HepG2 (cell line): ENCODE results near the gene MTHFD1L. TPM values are rescaled to one million over a fixed set of nuclear protein-coding genes. Genes with fewer than 3 reads are reported as not detected.
"Not testable (repeated sequence)": the region's sequence is repeated elsewhere in the genome, so short reads cannot be mapped to it uniquely, and the experiment has no call there.

Experiments
- ATAC-seq: fragments of 200-7000 bp; cut with Tn5 transposase; 3 replicates; pipeline ENCODE4 v1.9.1; 2020; ENCODE audit warnings: mild to moderate bottlenecking, moderate library complexity
- BruUV-seq: library from RNA; stranded (reverse); fragments of 400-500 nt; replicated peaks from 2 replicates; lab custom pipeline; 2021; lab: Mats Ljungman, UMichigan
- CTCF ChIA-PET: fragments of 300-600 bp; formaldehyde crosslinking; extraction: SDS; loops from one replicate; lab custom pipeline; 2021; ENCODE audit warnings: low total read pairs, inconsistent platforms, low intra/inter-chr PET ratio; lab: Yijun Ruan, JAX
- POLR2A ChIA-PET: fragments of 350-600 bp; sonication (Branson Sonifier 250); formaldehyde crosslinking; loops from one replicate; lab custom pipeline; 2020; ENCODE audit warnings: antibody characterized with exemption, inconsistent platforms; lab: Yijun Ruan, JAX
- DNase-seq: peaks from one replicate; pipeline ENCODE4 v3.0.0-alpha.2; 2015; ENCODE audit warnings: low spot score
- FAIRE-seq: peaks from 3 replicates; lab custom pipeline; 2011; peaks lifted over from hg19 to GRCh38; lab: Jason Lieb, UNC
- H2AFZ ChIP-seq: one replicate; pipeline ENCODE4 v1.6.1; 2011; ENCODE audit warnings: low read length, inconsistent platforms
- H3K27ac ChIP-seq: fragments of 300-600 bp; 3 replicates; pipeline ENCODE4 v1.8.0; 2011; ENCODE audit warnings: mixed run types, mild to moderate bottlenecking, mixed read lengths, low read length, inconsistent platforms; ENCODE audit not compliant: insufficient read depth; ENCODE audit errors: extremely low read length
- H3K27me3 ChIP-seq, 2 experiments: fragments of 200-600 bp in 1 of 2; 2 replicates in 1 of 2; 3 replicates in 1 of 2; pipeline versions ENCODE4 v1.6.0 to v1.8.0; 2011; ENCODE audit warnings: low read length in 2 of 2, mild to moderate bottlenecking in 2 of 2, moderate library complexity in 2 of 2, inconsistent platforms in 1 of 2; ENCODE audit not compliant: insufficient read depth in 2 of 2, control insufficient read depth in 1 of 2
- H3K36me3 ChIP-seq, 2 experiments: fragments of 200-600 bp in 1 of 2; replicated peaks in 1 of 2; 2 replicates in 1 of 2; 3 replicates in 1 of 2; pipeline versions ENCODE4 v1.5.1 to v1.8.0; 2011; ENCODE audit warnings: low read length in 2 of 2, inconsistent platforms in 1 of 2; ENCODE audit not compliant: insufficient read depth in 2 of 2, control insufficient read depth in 1 of 2
- H3K4me1 ChIP-seq: 2 replicates; pipeline ENCODE4 v1.5.1; 2012; ENCODE audit warnings: low read length, inconsistent platforms; ENCODE audit not compliant: insufficient read depth
- H3K4me2 ChIP-seq: 2 replicates; pipeline ENCODE4 v1.6.0; 2011; ENCODE audit warnings: low read depth, low read length, inconsistent platforms
- H3K4me3 ChIP-seq, 3 experiments: fragments of 200-600 bp in 1 of 3; sonication (generic), shearing (Covaris generic) in 1 of 3; replicated peaks in 1 of 3; 2 replicates each; pipeline ENCODE4 v1.5.1; 2011 to 2016; ENCODE audit warnings: low read length in 3 of 3, inconsistent platforms in 2 of 3, low read depth in 2 of 3, mild to moderate bottlenecking in 2 of 3, control low read depth in 1 of 3, mixed read lengths in 1 of 3; ENCODE audit not compliant: insufficient read depth in 1 of 3
- H3K79me2 ChIP-seq: one replicate; pipeline ENCODE4 v1.6.1; 2011; ENCODE audit warnings: low read length, inconsistent platforms; ENCODE audit not compliant: insufficient read depth
- H3K9ac ChIP-seq: 2 replicates; pipeline ENCODE4 v1.6.0; 2011; ENCODE audit warnings: mild to moderate bottlenecking, low read depth, low read length, inconsistent platforms; ENCODE audit not compliant: insufficient read depth
- H3K9me3 ChIP-seq: 2 replicates; pipeline ENCODE4 v1.5.1; 2012; ENCODE audit warnings: mild to moderate bottlenecking, low read length
- H4K20me1 ChIP-seq: 2 replicates; pipeline ENCODE4 v1.6.0; 2011; ENCODE audit warnings: inconsistent platforms, mild to moderate bottlenecking, low read length, moderate library complexity; ENCODE audit not compliant: insufficient read depth
- ZKSCAN5 ChIP-seq: sonication (generic); formaldehyde crosslinking; IDR thresholded peaks from 2 replicates; pipeline ENCODE4 v1.5.1; 2020; ENCODE audit warnings: mild to moderate bottlenecking, missing genetic modification reagents
- ZNF7 ChIP-seq: IDR thresholded peaks from 2 replicates; pipeline ENCODE4 v1.6.1; 2016; ENCODE audit warnings: missing biosample characterization, missing genetic modification reagents
- ZNF713 ChIP-seq: sonication (generic); formaldehyde crosslinking; IDR thresholded peaks from 2 replicates; pipeline ENCODE4 v1.4.0; 2020; ENCODE audit warnings: mild to moderate bottlenecking, missing genetic modification reagents
- ZNF724P ChIP-seq: sonication (generic); formaldehyde crosslinking; IDR thresholded peaks from 2 replicates; pipeline ENCODE4 v1.8.0; 2022; ENCODE audit warnings: missing genetic modification reagents, borderline replicate concordance
- ZNF773 ChIP-seq: sonication (generic); formaldehyde crosslinking; IDR thresholded peaks from 2 replicates; pipeline ENCODE4 v1.4.0; 2020; ENCODE audit warnings: missing genetic modification reagents, borderline replicate concordance
- WGBS: methylation state at CpG from one replicate; pipeline ENCODE4 v1.1.6; 2017; ENCODE audit warnings: low lambda C conversion rate; 5-methylcytosine and 5-hydroxymethylcytosine counted together
- in situ Hi-C: cut with HindIII; loops from 2 replicates; pipeline ENCODE4 v1.10.0; 2017; ENCODE audit warnings: low pct_unique_long_range_greater_than_20kb; ENCODE audit not compliant: extremely low pct_ligation_motif_present
- intact Hi-C: fragments of 100-400 bp; cut with micrococcal nuclease; formaldehyde crosslinking; loops from one replicate; pipeline ENCODE4 v1.10.0; 2022; ENCODE audit not compliant: unreplicated experiment
- polyA plus RNA-seq, 8 experiments: library from polyadenylated mRNA; depleted of rRNA in 3 of 8; stranded (reverse) in 7 of 8; unstranded in 1 of 8; fragments of >200 nt; fragmentation: Illumina TruSeq in 4 of 8; extraction: Trizol in 4 of 8; gene quantifications; 2 replicates each; pipeline versions ENCODE4 v1.2.1 to v1.2.3, GENCODE V29; 2011 to 2016; ENCODE audit warnings: low read depth in 4 of 8, missing spikeins in 1 of 8, mixed read lengths in 1 of 8; ENCODE audit not compliant: insufficient read depth in 1 of 8
- total RNA-seq, 5 experiments: library from RNA; depleted of rRNA; stranded (reverse); fragments of >200 nt; fragmentation: Illumina TruSeq; extraction: Trizol; gene quantifications; 2 replicates each; pipeline ENCODE4 v1.2.3, GENCODE V29; 2016; ENCODE audit warnings: low read depth in 1 of 5
- TF ChIP-seq, protein P1 (sequence below): sonication (generic); formaldehyde crosslinking; IDR thresholded peaks from 2 replicates; pipeline ENCODE4 v1.5.0; 2020; ENCODE audit warnings: missing genetic modification reagents, mild to moderate bottlenecking, borderline replicate concordance

MTHFD1L gene
- total and polyA plus RNA-seq, 2 of the 13 experiments (the other 11 are each of a cell fraction or from before 2014, with no cell fraction given) = 24.0 to 39.6 TPM

DNA sequence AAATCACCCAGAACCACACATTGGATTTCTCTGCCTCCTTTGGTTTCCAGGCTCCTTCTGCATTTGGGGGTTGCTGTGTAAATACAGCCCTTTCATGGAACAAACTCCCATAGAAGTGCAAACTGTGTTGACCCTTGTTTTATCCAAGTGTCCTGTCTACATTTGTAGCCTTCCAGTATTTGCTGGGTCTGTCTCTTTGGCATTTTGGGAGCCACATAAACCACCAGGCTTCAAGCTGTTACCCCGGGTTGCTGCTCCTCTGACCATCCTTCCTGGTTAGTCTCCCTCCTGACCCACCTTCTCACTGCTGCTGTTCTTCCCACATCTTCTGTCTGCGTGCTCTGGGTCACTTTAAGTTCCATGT is 7.6 kb upstream of the MTHFD1L start:
- FAIRE-seq (no peak), ATAC-seq (no peak), DNase-seq (no peak)
- H3K4me1 ChIP-seq = peaks cover 14% of the 10 kb centered on the region
- no peak overlapping the region for H3K4me2 ChIP-seq
- TF ChIP-seq, protein P1, sequence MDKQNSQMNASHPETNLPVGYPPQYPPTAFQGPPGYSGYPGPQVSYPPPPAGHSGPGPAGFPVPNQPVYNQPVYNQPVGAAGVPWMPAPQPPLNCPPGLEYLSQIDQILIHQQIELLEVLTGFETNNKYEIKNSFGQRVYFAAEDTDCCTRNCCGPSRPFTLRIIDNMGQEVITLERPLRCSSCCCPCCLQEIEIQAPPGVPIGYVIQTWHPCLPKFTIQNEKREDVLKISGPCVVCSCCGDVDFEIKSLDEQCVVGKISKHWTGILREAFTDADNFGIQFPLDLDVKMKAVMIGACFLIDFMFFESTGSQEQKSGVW (CRISPR knock-in tag) = no peak
- TF ChIP-seq ZNF773 = no peak
- TF ChIP-seq ZKSCAN5 (CRISPR knock-in tag) = no peak
- TF ChIP-seq ZNF713 = no peak
- TF ChIP-seq ZNF724P (CRISPR knock-in tag) = no peak
- TF ChIP-seq ZNF7 (CRISPR knock-in tag) = peak; percentile 49; the same call in 1 of the 2 replicates
- no peaks in the 10 kb centered on the region for H3K27me3 ChIP-seq
- H3K9ac ChIP-seq = no peak overlapping the region
- no peak overlapping the region for H3K4me3 ChIP-seq
- 96% methylated on average over 2 of the region's 2 CpGs for WGBS
- intact Hi-C loops = no loop called here
- H2AFZ ChIP-seq = no peak overlapping the region
- H3K9me3 ChIP-seq = no peaks in the 10 kb centered on the region
- no peaks in the 10 kb centered on the region for H4K20me1 ChIP-seq
- no peaks in the 10 kb centered on the region for H3K36me3 ChIP-seq
- ChIA-PET POLR2A (no interaction called here), CTCF (no interaction called here)
- no TSS peak for BruUV-seq
- in situ Hi-C loops = no loop called here
- peak overlapping the region; percentile 20 for H3K27ac ChIP-seq
- no peaks in the 10 kb centered on the region for H3K79me2 ChIP-seq

DNA sequence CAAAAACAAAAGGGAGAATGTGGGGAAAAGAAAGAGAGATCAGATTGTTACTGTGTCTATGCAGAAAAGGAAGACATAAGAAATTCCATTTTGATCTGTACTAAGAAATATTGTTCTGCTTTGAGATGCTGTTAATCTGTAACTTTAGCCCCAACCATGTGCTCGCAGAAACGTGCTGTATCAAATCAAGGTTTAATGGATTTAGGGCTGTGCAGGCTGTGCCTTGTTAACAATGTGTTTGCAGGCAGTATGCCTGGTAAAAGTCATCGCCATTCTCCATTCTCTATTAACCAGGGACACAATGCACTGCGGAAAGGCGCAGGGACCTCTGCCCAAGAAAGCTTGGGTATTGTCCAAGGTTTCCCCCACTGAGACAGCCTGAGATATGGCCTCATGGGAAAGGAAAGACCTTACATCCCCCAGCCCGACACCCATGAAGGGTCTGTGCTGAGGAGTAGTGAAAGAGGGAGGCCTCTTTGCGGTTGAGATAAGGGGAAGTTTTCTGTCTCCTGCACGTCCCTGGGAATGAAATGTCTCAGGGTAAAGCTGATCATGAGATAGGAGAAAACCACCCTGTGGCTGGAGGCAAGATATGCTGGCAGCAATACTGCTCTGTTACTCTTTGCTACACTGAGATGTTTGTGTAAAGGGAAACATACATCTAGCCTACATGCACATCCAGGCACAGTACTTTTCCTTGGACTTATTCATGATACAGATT is 3.9 kb upstream of the MTHFD1L start:
- FAIRE-seq, H3K36me3 ChIP-seq, H3K4me3 ChIP-seq, H3K9ac ChIP-seq, H2AFZ ChIP-seq, in situ Hi-C loops, CTCF ChIA-PET, POLR2A ChIA-PET, H3K9me3 ChIP-seq, H3K79me2 ChIP-seq, DNase-seq, H3K4me2 ChIP-seq, BruUV-seq, intact Hi-C loops, ATAC-seq, H3K27ac ChIP-seq, H4K20me1 ChIP-seq, H3K27me3 ChIP-seq: not testable (repeated sequence)
- 48% methylated on average over 8 of the region's 8 CpGs for WGBS
- H3K4me1 ChIP-seq = peaks cover 23% of the 10 kb centered on the region
